HEK293 (cell line): ENCODE measurements around the gene FAM78A.

Source experiments
- CTCF ChIA-PET: fragments of 350-600 bp; formaldehyde crosslinking; extraction: SDS; loops from one replicate; lab custom pipeline; 2021; ENCODE audit warnings: antibody characterized with exemption; lab: Yijun Ruan, JAX
- POLR2A ChIA-PET: fragments of 300-600 bp; formaldehyde crosslinking; extraction: SDS; loops from one replicate; lab custom pipeline; 2020; ENCODE audit warnings: antibody characterized with exemption, inconsistent platforms; lab: Yijun Ruan, JAX
- H3K27ac ChIP-seq: fragments of 200-500 bp; sonication (Bioruptor generic); 2 replicates; pipeline ENCODE4 v1.5.1; 2014; ENCODE audit warnings: low read depth, low read length, control low read depth, inconsistent platforms; ENCODE audit errors: extremely low read depth
- H3K36me3 ChIP-seq, 2 experiments: fragments of 200-500 bp in 1 of 2; sonication (Bioruptor generic) in 1 of 2; 1 replicate in 1 of 2; 2 replicates in 1 of 2; pipeline ENCODE4 v1.5.1; 2014 to 2017; ENCODE audit warnings: inconsistent platforms in 2 of 2, low read length in 2 of 2; ENCODE audit not compliant: control insufficient read depth in 2 of 2, insufficient read depth in 1 of 2
- H3K4me1 ChIP-seq: fragments of 200-500 bp; sonication (Bioruptor generic); 2 replicates; pipeline ENCODE4 v1.5.1; 2014; ENCODE audit warnings: mild to moderate bottlenecking, low read length, inconsistent platforms; ENCODE audit not compliant: control insufficient read depth, insufficient read depth
- H3K4me3 ChIP-seq: 2 replicates; pipeline ENCODE4 v1.5.1; 2011; ENCODE audit warnings: low read depth, mild to moderate bottlenecking, control low read depth, low read length, moderate library complexity
- H3K9me3 ChIP-seq: fragments of 200-500 bp; sonication (Bioruptor generic); 2 replicates; pipeline ENCODE4 v1.5.1; 2014; ENCODE audit warnings: low read depth, low read length, inconsistent platforms; ENCODE audit not compliant: control insufficient read depth, insufficient read depth
- KLF17 ChIP-seq: fragments of 450-650 bp; formaldehyde crosslinking; IDR thresholded peaks from 2 replicates; pipeline ENCODE4 v1.5.1; 2016; ENCODE audit warnings: missing biosample characterization, missing genetic modification characterization
- MEIS1 ChIP-seq: sonication (generic); formaldehyde crosslinking; IDR thresholded peaks from 2 replicates; pipeline ENCODE4 v1.8.1; 2022; ENCODE audit warnings: missing genetic modification reagents, mild to moderate bottlenecking, borderline replicate concordance
- ZBTB7A ChIP-seq: fragments of 450-650 bp; formaldehyde crosslinking; IDR thresholded peaks from 2 replicates; pipeline ENCODE4 v1.5.1; 2016; ENCODE audit warnings: low read depth, missing biosample characterization, missing genetic modification characterization
- ZNF10 ChIP-seq: fragments of 450-650 bp; formaldehyde crosslinking; IDR thresholded peaks from 2 replicates; pipeline ENCODE4 v1.5.1; 2017; ENCODE audit warnings: missing biosample characterization, missing genetic modification characterization
- ZNF184 ChIP-seq: fragments of 450-650 bp; IDR thresholded peaks from 2 replicates; pipeline ENCODE4 v1.5.1; 2018; ENCODE audit warnings: missing biosample characterization, mild to moderate bottlenecking, missing genetic modification characterization
- ZNF473 ChIP-seq: fragments of 450-650 bp; formaldehyde crosslinking; IDR thresholded peaks from 2 replicates; pipeline ENCODE4 v1.5.1; 2017; ENCODE audit warnings: missing biosample characterization, missing genetic modification characterization
- ZNF549 ChIP-seq: fragments of 450-650 bp; IDR thresholded peaks from 2 replicates; pipeline ENCODE4 v1.5.1; 2018; ENCODE audit warnings: missing biosample characterization, missing genetic modification characterization, mild to moderate bottlenecking, inconsistent platforms, moderate library complexity
- ZNF626 ChIP-seq: fragments of 450-650 bp; sonication (Bioruptor Pico); formaldehyde crosslinking; IDR thresholded peaks from 2 replicates; pipeline ENCODE4 v1.5.1; 2018; ENCODE audit warnings: missing biosample characterization, missing genetic modification characterization, inconsistent platforms
- ZNF660 ChIP-seq: fragments of 450-650 bp; IDR thresholded peaks from 2 replicates; pipeline ENCODE4 v1.5.1; 2018; ENCODE audit warnings: missing biosample characterization, mild to moderate bottlenecking, missing genetic modification characterization
- ZNF692 ChIP-seq: fragments of 450-650 bp; formaldehyde crosslinking; IDR thresholded peaks from 2 replicates; pipeline ENCODE4 v1.5.1; 2016; ENCODE audit warnings: missing biosample characterization, missing genetic modification characterization
- ZSCAN30 ChIP-seq: fragments of 450-650 bp; IDR thresholded peaks from 2 replicates; pipeline ENCODE4 v1.5.1; 2018; ENCODE audit warnings: missing biosample characterization, mild to moderate bottlenecking, missing genetic modification characterization, moderate library complexity
- TF ChIP-seq, protein P1 (sequence below): fragments of 450-650 bp; formaldehyde crosslinking; IDR thresholded peaks from 2 replicates; pipeline ENCODE4 v1.5.1; 2016; ENCODE audit warnings: missing biosample characterization, missing genetic modification characterization

FAM78A gene

GRCh38 chr9:131228988-131229387 is 47.3 kb downstream of the FAM78A start (continued):
- no peak for TF ChIP-seq ZNF549

- Histone ChIP-seq H3K4me3 (no peak overlapping the region), H3K9me3 (no peaks in the 10 kb centered on the region), H3K27ac (no peak overlapping the region), H3K4me1 (peaks cover 15% of the 10 kb centered on the region), H3K36me3 (peaks cover 0 to 48% of the 10 kb centered on the region in 2 experiments; a peak in 2 of 3 replicates)
- ChIA-PET POLR2A (interaction anchor here (0.8 kb wide), 1 partner anchor 490 kb away, joined by 4 read pairs; no protein-coding TSS in a partner anchor), CTCF (interaction anchor here (0.6 to 1.5 kb wide), 4 partner anchors 11 to 256 kb away, joined by 3 to 5 read pairs (median 4); no protein-coding TSS in a partner anchor)
- no peak for TF ChIP-seq ZSCAN30 (tag by site-specific recombination)
- TF ChIP-seq, protein P1, sequence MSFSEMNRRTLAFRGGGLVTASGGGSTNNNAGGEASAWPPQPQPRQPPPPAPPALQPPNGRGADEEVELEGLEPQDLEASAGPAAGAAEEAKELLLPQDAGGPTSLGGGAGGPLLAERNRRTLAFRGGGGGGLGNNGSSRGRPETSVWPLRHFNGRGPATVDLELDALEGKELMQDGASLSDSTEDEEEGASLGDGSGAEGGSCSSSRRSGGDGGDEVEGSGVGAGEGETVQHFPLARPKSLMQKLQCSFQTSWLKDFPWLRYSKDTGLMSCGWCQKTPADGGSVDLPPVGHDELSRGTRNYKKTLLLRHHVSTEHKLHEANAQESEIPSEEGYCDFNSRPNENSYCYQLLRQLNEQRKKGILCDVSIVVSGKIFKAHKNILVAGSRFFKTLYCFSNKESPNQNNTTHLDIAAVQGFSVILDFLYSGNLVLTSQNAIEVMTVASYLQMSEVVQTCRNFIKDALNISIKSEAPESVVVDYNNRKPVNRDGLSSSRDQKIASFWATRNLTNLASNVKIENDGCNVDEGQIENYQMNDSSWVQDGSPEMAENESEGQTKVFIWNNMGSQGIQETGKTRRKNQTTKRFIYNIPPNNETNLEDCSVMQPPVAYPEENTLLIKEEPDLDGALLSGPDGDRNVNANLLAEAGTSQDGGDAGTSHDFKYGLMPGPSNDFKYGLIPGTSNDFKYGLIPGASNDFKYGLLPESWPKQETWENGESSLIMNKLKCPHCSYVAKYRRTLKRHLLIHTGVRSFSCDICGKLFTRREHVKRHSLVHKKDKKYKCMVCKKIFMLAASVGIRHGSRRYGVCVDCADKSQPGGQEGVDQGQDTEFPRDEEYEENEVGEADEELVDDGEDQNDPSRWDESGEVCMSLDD (tag by site-specific recombination), result no peak
- no peak for TF ChIP-seq KLF17
- no peak for TF ChIP-seq MEIS1 (CRISPR knock-in tag)
Observed at GRCh38 chr9:131227959-131228460, 48.3 kb downstream of the FAM78A start.

- Histone ChIP-seq H3K4me1 (peaks cover 15% of the 10 kb centered on the region), H3K36me3 (peaks cover 0 to 49% of the 10 kb centered on the region in 2 experiments; a peak in 2 of 3 replicates), H3K9me3 (no peaks in the 10 kb centered on the region), H3K4me3 (no peak overlapping the region), H3K27ac (no peak overlapping the region)
- TF ChIP-seq ZNF660 (tag by site-specific recombination) (0 out of 2 replicates have a peak, but pooled peaks have one; percentile 42), ZNF626 (tag by site-specific recombination) (no peak), ZBTB7A (no peak), ZNF184 (tag by site-specific recombination) (0 out of 2 replicates have a peak, but pooled peaks have one; percentile 29)
- CTCF ChIA-PET, result interaction anchor here (0.8 to 1.5 kb wide), 2 partner anchors 109 to 257 kb away, joined by 3 to 5 read pairs; no protein-coding TSS in a partner anchor
- POLR2A ChIA-PET, result interaction anchor here (0.7 to 0.8 kb wide), 2 partner anchors 489 to 1489 kb away, joined by 3 to 4 read pairs; no protein-coding TSS in a partner anchor
Observed at GRCh38 chr9:131227112-131227958, 49.0 kb downstream of the FAM78A start.

- POLR2A ChIA-PET, result interaction anchor here (0.7 kb wide), 1 partner anchor 1488 kb away, joined by 3 read pairs; no protein-coding TSS in a partner anchor
- Histone ChIP-seq H3K36me3 (peaks cover 0 to 42% of the 10 kb centered on the region in 2 experiments; a peak in 2 of 3 replicates), H3K9me3 (no peaks in the 10 kb centered on the region), H3K4me3 (no peak overlapping the region), H3K4me1 (peaks cover 15% of the 10 kb centered on the region), H3K27ac (no peak overlapping the region)
- CTCF ChIA-PET, result interaction anchor here (0.6 kb wide), 2 partner anchors 37 to 1042 kb away, joined by 3 read pairs; no protein-coding TSS in a partner anchor
- no peak for TF ChIP-seq ZNF473 (tag by site-specific recombination)
- peak; percentile 43; the same call in 1 of the 2 replicates for TF ChIP-seq ZNF10 (tag by site-specific recombination)
- 0 out of 2 replicates have a peak, but pooled peaks have one; percentile 29 for TF ChIP-seq ZNF692 (tag by site-specific recombination)
Observed at GRCh38 chr9:131226226-131226625, 50.1 kb downstream of the FAM78A start.
